WTC11 (cell line): ENCODE data around the gene DACH2.

Experiments used
- ATF3 ChIP-seq: sonication (generic); formaldehyde crosslinking; conservative IDR thresholded peaks from 2 replicates; pipeline ENCODE4 v1.8.1; 2022; ENCODE audit warnings: mild to moderate bottlenecking, missing genetic modification reagents
- CTCF ChIP-seq: fragments of 200-600 bp; IDR thresholded peaks from 2 replicates; pipeline ENCODE4 v1.8.0; 2022; ENCODE audit warnings: antibody characterized with exemption
- USF2 ChIP-seq: sonication (generic); formaldehyde crosslinking; IDR thresholded peaks from 2 replicates; pipeline ENCODE4 v1.8.1; 2023; ENCODE audit warnings: mild to moderate bottlenecking, missing genetic modification reagents, moderate library complexity

- no peak for TF ChIP-seq USF2 (CRISPR knock-in tag)
- no peak for TF ChIP-seq CTCF
- TF ChIP-seq ATF3 (CRISPR knock-in tag): no peak
Measured at GRCh38 chrX:86210772-86211171, 62.5 kb downstream of the DACH2 start.
